Activated CD4-positive, alpha-beta T cell treated with anti-CD3 and anti-CD28 coated beads for 1 hour (primary cell): ENCODE results near the gene ACOX1.

Experiments used
- DNase-seq: peaks from one replicate; pipeline ENCODE4 v3.0.0-alpha.2; 2020

ACOX1 gene

GRCh38 chr17:75926456-75926855 is 52.5 kb downstream of the ACOX1 start:
- no peak for DNase-seq

GRCh38 chr17:75925912-75926311 is 53.1 kb downstream of the ACOX1 start:
- DNase-seq, result no peak

- no peak for DNase-seq
Measured at GRCh38 chr17:75925103-75925502, 53.9 kb downstream of the ACOX1 start.

GRCh38 chr17:75922963-75923874 is 55.7 kb downstream of the ACOX1 start:
- no peak for DNase-seq

GRCh38 chr17:75922173-75922961 is 56.6 kb downstream of the ACOX1 start:
- DNase-seq, result no peak

GRCh38 chr17:75921596-75921995 is 57.4 kb downstream of the ACOX1 start:
- DNase-seq, result no peak

GRCh38 chr17:75920045-75920560 is 58.9 kb downstream of the ACOX1 start:
- DNase-seq, result no peak

GRCh38 chr17:75919611-75920010 is 59.4 kb downstream of the ACOX1 start:
- no peak for DNase-seq

GRCh38 chr17:75917917-75918445 is 61.0 kb downstream of the ACOX1 start:
- DNase-seq, result no peak

GRCh38 chr17:75917141-75917916 is 61.6 kb downstream of the ACOX1 start:
- no peak for DNase-seq

- DNase-seq, result no peak
Measured at GRCh38 chr17:75915268-75915667, 63.7 kb downstream of the ACOX1 start.

- no peak for DNase-seq
Measured at GRCh38 chr17:75914643-75915267, 64.2 kb downstream of the ACOX1 start.

- DNase-seq, result no peak
Measured at GRCh38 chr17:75913537-75914210, 65.3 kb downstream of the ACOX1 start.

GRCh38 chr17:75910699-75911098 is 68.3 kb downstream of the ACOX1 start:
- DNase-seq, result no peak

- DNase-seq, result no peak
Measured at GRCh38 chr17:75909812-75910274, 69.1 kb downstream of the ACOX1 start.

- no peak for DNase-seq
Measured at GRCh38 chr17:75909051-75909811, 69.7 kb downstream of the ACOX1 start.

GRCh38 chr17:75908201-75908600 is 70.8 kb downstream of the ACOX1 start:
- no peak for DNase-seq

- no peak for DNase-seq
Measured at GRCh38 chr17:75906143-75906884, 72.7 kb downstream of the ACOX1 start.

GRCh38 chr17:75904749-75905521 is 74.0 kb downstream of the ACOX1 start, which contains the start of gene MRPL38:
Gene MRPL38 (minus strand): TSS chr17:75904884. CDS start chr17:75904875, 9 bp downstream.
- DNase-seq, result peak; percentile 87
